H9 (cell line): Measurements from ENCODE around the gene ASGR2. TPM values are rescaled to one million over a fixed set of nuclear protein-coding genes. Genes with fewer than 3 reads are reported as not detected.
"Not testable (repeated sequence)": the region's sequence is repeated elsewhere in the genome, so short reads cannot be mapped to it uniquely, and the experiment has no call there.

ENCODE experiments used
- DNase-seq: peaks from one replicate; pipeline ENCODE4 v3.0.0-alpha.2; 2017
- H2AFZ ChIP-seq: one replicate; pipeline ENCODE4 v1.6.1; 2013; ENCODE audit warnings: mild to moderate bottlenecking, low read length, control low read depth, moderate library complexity
- H2AK5ac ChIP-seq: 2 replicates; pipeline ENCODE4 v1.6.1; 2013; ENCODE audit warnings: low read length, control low read depth, mixed read lengths; ENCODE audit not compliant: insufficient read length
- H2BK120ac ChIP-seq: one replicate; pipeline ENCODE4 v1.6.1; 2013; ENCODE audit warnings: low read depth, mild to moderate bottlenecking, low read length, control low read depth, inconsistent platforms; ENCODE audit not compliant: poor library complexity, severe bottlenecking
- H2BK12ac ChIP-seq: 2 replicates; pipeline ENCODE4 v1.6.1; 2013; ENCODE audit warnings: low read length, control low read depth, mixed read lengths, low read depth; ENCODE audit not compliant: insufficient read length
- H2BK15ac ChIP-seq: 2 replicates; pipeline ENCODE4 v1.6.1; 2013; ENCODE audit warnings: low read depth, low read length, control low read depth
- H2BK20ac ChIP-seq: one replicate; pipeline ENCODE4 v1.6.1; 2013; ENCODE audit warnings: low read depth, mild to moderate bottlenecking, low read length, control low read depth, inconsistent platforms; ENCODE audit not compliant: poor library complexity, severe bottlenecking
- H2BK5ac ChIP-seq: 2 replicates; pipeline ENCODE4 v1.6.1; 2013; ENCODE audit warnings: low read length, control low read depth, mixed read lengths; ENCODE audit not compliant: insufficient read length
- H3K14ac ChIP-seq: 2 replicates; pipeline ENCODE4 v1.6.1; 2013; ENCODE audit warnings: low read length, control low read depth; ENCODE audit not compliant: insufficient read depth
- H3K18ac ChIP-seq: 2 replicates; pipeline ENCODE4 v1.6.1; 2013; ENCODE audit warnings: low read depth, mild to moderate bottlenecking, mixed read lengths, low read length, control low read depth; ENCODE audit not compliant: insufficient read length
- H3K23ac ChIP-seq: 2 replicates; pipeline ENCODE4 v1.6.1; 2013; ENCODE audit warnings: low read length, control low read depth, mixed read lengths, low read depth; ENCODE audit not compliant: insufficient read length
- H3K23me2 ChIP-seq: 2 replicates; pipeline ENCODE4 v1.6.1; 2013; ENCODE audit warnings: low read depth, mild to moderate bottlenecking, mixed read lengths, low read length, control low read depth; ENCODE audit not compliant: insufficient read length, poor library complexity, severe bottlenecking
- H3K27ac ChIP-seq: 2 replicates; pipeline ENCODE4 v1.5.1; 2013; ENCODE audit warnings: low read length, control low read depth, mixed read lengths, low read depth; ENCODE audit not compliant: insufficient read length
- H3K27me3 ChIP-seq: 2 replicates; pipeline ENCODE4 v1.6.1; 2013; ENCODE audit warnings: low read length, control low read depth, inconsistent platforms; ENCODE audit not compliant: insufficient read depth
- H3K4ac ChIP-seq: 2 replicates; pipeline ENCODE4 v1.6.1; 2013; ENCODE audit warnings: low read depth, mild to moderate bottlenecking, control low read depth, inconsistent platforms, low read length, moderate library complexity
- H3K4me1 ChIP-seq: 2 replicates; pipeline ENCODE4 v1.6.1; 2013; ENCODE audit warnings: low read length, control low read depth, inconsistent platforms; ENCODE audit not compliant: insufficient read depth
- H3K4me2 ChIP-seq: 2 replicates; pipeline ENCODE4 v1.6.1; 2013; ENCODE audit warnings: low read length, control low read depth, mixed read lengths; ENCODE audit not compliant: insufficient read length, insufficient read depth
- H3K56ac ChIP-seq: 2 replicates; pipeline ENCODE4 v1.6.1; 2013; ENCODE audit warnings: low read depth, mild to moderate bottlenecking, mixed read lengths, low read length, control low read depth; ENCODE audit not compliant: insufficient read length
- H3K79me1 ChIP-seq: 2 replicates; pipeline ENCODE4 v1.6.1; 2013; ENCODE audit warnings: low read depth, mild to moderate bottlenecking, moderate library complexity, low read length, control low read depth, inconsistent platforms; ENCODE audit not compliant: insufficient read depth, poor library complexity, severe bottlenecking
- H3K79me2 ChIP-seq: 2 replicates; pipeline ENCODE4 v1.6.1; 2013; ENCODE audit warnings: low read length, control low read depth, inconsistent platforms; ENCODE audit not compliant: insufficient read depth
- H3K9ac ChIP-seq: 2 replicates; pipeline ENCODE4 v1.6.1; 2013; ENCODE audit warnings: low read length, control low read depth, mixed read lengths; ENCODE audit not compliant: insufficient read length; ENCODE audit errors: extremely low read depth
- H3K9me3 ChIP-seq: one replicate; pipeline ENCODE4 v1.6.1; 2013; ENCODE audit warnings: low read depth, low read length, inconsistent platforms; ENCODE audit not compliant: control insufficient read depth
- H3T11ph ChIP-seq: one replicate; pipeline ENCODE4 v1.6.1; 2013; ENCODE audit warnings: mild to moderate bottlenecking, low read length, control low read depth, inconsistent platforms
- H4K20me1 ChIP-seq: one replicate; pipeline ENCODE4 v1.6.1; 2013; ENCODE audit not compliant: control insufficient read depth, insufficient read length, insufficient read depth
- H4K5ac ChIP-seq: 2 replicates; pipeline ENCODE4 v1.6.1; 2013; ENCODE audit warnings: low read depth, mild to moderate bottlenecking, mixed read lengths, low read length, control low read depth; ENCODE audit not compliant: insufficient read length
- H4K8ac ChIP-seq: replicated peaks from 2 replicates; pipeline ENCODE4 v1.6.1; 2013; ENCODE audit warnings: low read length, control low read depth, mixed read lengths, low read depth; ENCODE audit not compliant: insufficient read length
- H4K91ac ChIP-seq: 2 replicates; pipeline ENCODE4 v1.6.1; 2013; ENCODE audit warnings: low read depth, mild to moderate bottlenecking, moderate library complexity, mixed read lengths, low read length, control low read depth; ENCODE audit not compliant: insufficient read length
- H3K27ac Mint-ChIP-seq, 3 experiments: 2 replicates in 2 of 3; 3 replicates in 1 of 3; pipeline ENCODE4 v1.8.0; 2020 to 2021; ENCODE audit warnings: mixed read lengths in 3 of 3, mild to moderate bottlenecking in 1 of 3, moderate library complexity in 1 of 3
- H3K27me3 Mint-ChIP-seq: 2 replicates; pipeline ENCODE4 v1.8.0; 2021; ENCODE audit warnings: low read depth, mild to moderate bottlenecking, moderate library complexity, mixed read lengths
- H3K36me3 Mint-ChIP-seq, 3 experiments: 2 replicates in 2 of 3; 3 replicates in 1 of 3; pipeline ENCODE4 v1.8.0; 2020 to 2021; ENCODE audit warnings: low read depth in 3 of 3, mixed read lengths in 3 of 3; ENCODE audit not compliant: insufficient read depth in 1 of 3
- H3K4me1 Mint-ChIP-seq, 2 experiments: 2 replicates each; pipeline ENCODE4 v1.8.0; 2020; ENCODE audit warnings: mixed read lengths in 2 of 2
- H3K4me3 Mint-ChIP-seq, 2 experiments: 2 replicates in 1 of 2; 3 replicates in 1 of 2; pipeline ENCODE4 v1.8.0; 2020 to 2021; ENCODE audit warnings: mild to moderate bottlenecking in 2 of 2, mixed read lengths in 2 of 2, moderate library complexity in 1 of 2
- H3K9me3 Mint-ChIP-seq, 2 experiments: 2 replicates in 1 of 2; 3 replicates in 1 of 2; pipeline ENCODE4 v1.8.0; 2020; ENCODE audit warnings: mild to moderate bottlenecking in 2 of 2, mixed read lengths in 2 of 2, moderate library complexity in 1 of 2
- WGBS: extraction: QIAGEN DNeasy Blood & Tissue Kit; methylation state at CpG from one replicate; pipeline ENCODE4 v1.1.7; 2013; ENCODE audit warnings: missing lambda C conversion rate, low lambda C conversion rate, mixed read lengths; ENCODE audit not compliant: insufficient read length; ENCODE audit errors: extremely low coverage; 5-methylcytosine and 5-hydroxymethylcytosine counted together
- total RNA-seq: library from RNA; stranded (reverse); gene quantifications from 2 replicates; pipeline ENCODE4 v1.2.1, GENCODE V29; 2021

Gene ASGR2
- total RNA-seq, 1 experiment from 2014 or later: not detected

GRCh38 chr17:7089570-7089969 is 25.1 kb downstream of the ASGR2 start:
- not testable (repeated sequence) for H3K79me2 ChIP-seq, H4K91ac ChIP-seq, H2BK20ac ChIP-seq, H2AK5ac ChIP-seq, H2BK5ac ChIP-seq, H3T11ph ChIP-seq, H3K27ac Mint-ChIP-seq, H2BK15ac ChIP-seq, H3K79me1 ChIP-seq, H3K27ac ChIP-seq, H3K23me2 ChIP-seq, H2AFZ ChIP-seq, H3K4me2 ChIP-seq, H3K27me3 Mint-ChIP-seq, H3K18ac ChIP-seq, H3K27me3 ChIP-seq, DNase-seq, H3K9ac ChIP-seq, H4K20me1 ChIP-seq, H3K4ac ChIP-seq, H2BK12ac ChIP-seq, H3K14ac ChIP-seq, H4K5ac ChIP-seq, H4K8ac ChIP-seq, H3K36me3 Mint-ChIP-seq, H2BK120ac ChIP-seq, H3K56ac ChIP-seq, H3K9me3 Mint-ChIP-seq, H3K4me1 ChIP-seq, H3K23ac ChIP-seq, H3K4me3 Mint-ChIP-seq, H3K9me3 ChIP-seq
- no CpG with 5 or more reads among the region's 6 CpGs for WGBS
- H3K4me1 Mint-ChIP-seq: peaks cover 13 to 14% of the 10 kb centered on the region in 2 experiments

- not testable (repeated sequence) for H4K8ac ChIP-seq, H2AFZ ChIP-seq, H4K91ac ChIP-seq, H3K56ac ChIP-seq, H4K20me1 ChIP-seq, H2BK12ac ChIP-seq, H3K14ac ChIP-seq, H3K9me3 ChIP-seq, H3K27ac Mint-ChIP-seq, H2BK5ac ChIP-seq, H3K27me3 Mint-ChIP-seq, H3K36me3 Mint-ChIP-seq, H2BK15ac ChIP-seq, H2BK20ac ChIP-seq, H4K5ac ChIP-seq, H2AK5ac ChIP-seq, H3K79me2 ChIP-seq, H3K18ac ChIP-seq, H3K9ac ChIP-seq, DNase-seq, H3K23ac ChIP-seq, H3T11ph ChIP-seq, H3K4ac ChIP-seq, H3K27me3 ChIP-seq, H3K23me2 ChIP-seq, H3K4me2 ChIP-seq, H2BK120ac ChIP-seq, H3K27ac ChIP-seq, H3K9me3 Mint-ChIP-seq, H3K79me1 ChIP-seq, H3K4me3 Mint-ChIP-seq, H3K4me1 ChIP-seq
- peaks cover 13 to 16% of the 10 kb centered on the region in 2 experiments for H3K4me1 Mint-ChIP-seq
- WGBS: no CpG with 5 or more reads among the region's 4 CpGs
Measured at GRCh38 chr17:7088442-7088841, 26.2 kb downstream of the ASGR2 start.
